HG03354 (cell line): Measurements from ENCODE around the gene PEX10.
"Not testable (repeated sequence)": the region's sequence is repeated elsewhere in the genome, so short reads cannot be mapped to it uniquely, and the experiment has no call there.

Experiments used
- ATAC-seq: cut with Tn5 transposase; IDR thresholded peaks from one replicate; pipeline ENCODE4 v1.9.1; 2021; ENCODE audit warnings: mild to moderate bottlenecking; ENCODE audit not compliant: unreplicated experiment, poor library complexity, severe bottlenecking

Gene PEX10

GRCh38 chr1:2444138-2444591, 31.8 kb upstream of the PEX10 start:
- ATAC-seq = no peak

- ATAC-seq = no peak
Measured at GRCh38 chr1:2443277-2444137, 31.1 kb upstream of the PEX10 start.

- ATAC-seq = no peak
Measured at GRCh38 chr1:2442661-2443060, 30.3 kb upstream of the PEX10 start.

GRCh38 chr1:2441746-2442145, 29.4 kb upstream of the PEX10 start:
- no peak for ATAC-seq

GRCh38 chr1:2440346-2440745, 28.0 kb upstream of the PEX10 start:
- ATAC-seq = not testable (repeated sequence)

- ATAC-seq = no peak
Measured at GRCh38 chr1:2439369-2439768, 27.0 kb upstream of the PEX10 start.

GRCh38 chr1:2438641-2439040, 26.3 kb upstream of the PEX10 start:
- ATAC-seq = no peak

- no peak for ATAC-seq
Measured at GRCh38 chr1:2438038-2438437, 25.7 kb upstream of the PEX10 start.

GRCh38 chr1:2437617-2438016, 25.3 kb upstream of the PEX10 start:
- no peak for ATAC-seq

GRCh38 chr1:2436876-2437275, 24.5 kb upstream of the PEX10 start:
- ATAC-seq = no peak

- ATAC-seq = no peak
Measured at GRCh38 chr1:2435746-2436355, 23.5 kb upstream of the PEX10 start.

- ATAC-seq = no peak
Measured at GRCh38 chr1:2435091-2435490, 22.7 kb upstream of the PEX10 start.

- ATAC-seq = no peak
Measured at GRCh38 chr1:2433936-2434655, 21.7 kb upstream of the PEX10 start.

GRCh38 chr1:2433196-2433595, 20.8 kb upstream of the PEX10 start:
- no peak for ATAC-seq

- ATAC-seq = no peak
Measured at GRCh38 chr1:2432441-2432844, 20.1 kb upstream of the PEX10 start.

- ATAC-seq = no peak
Measured at GRCh38 chr1:2431518-2431917, 19.2 kb upstream of the PEX10 start.

GRCh38 chr1:2431103-2431502, 18.7 kb upstream of the PEX10 start:
- no peak for ATAC-seq

- ATAC-seq = no peak
Measured at GRCh38 chr1:2430592-2430973, 18.2 kb upstream of the PEX10 start.

- no peak for ATAC-seq
Measured at GRCh38 chr1:2429780-2430591, 17.6 kb upstream of the PEX10 start.

- ATAC-seq = no peak
Measured at GRCh38 chr1:2428490-2428889, 16.1 kb upstream of the PEX10 start.
